Measurements from ENCODE around the gene CDON.

The CDON gene, protein sequence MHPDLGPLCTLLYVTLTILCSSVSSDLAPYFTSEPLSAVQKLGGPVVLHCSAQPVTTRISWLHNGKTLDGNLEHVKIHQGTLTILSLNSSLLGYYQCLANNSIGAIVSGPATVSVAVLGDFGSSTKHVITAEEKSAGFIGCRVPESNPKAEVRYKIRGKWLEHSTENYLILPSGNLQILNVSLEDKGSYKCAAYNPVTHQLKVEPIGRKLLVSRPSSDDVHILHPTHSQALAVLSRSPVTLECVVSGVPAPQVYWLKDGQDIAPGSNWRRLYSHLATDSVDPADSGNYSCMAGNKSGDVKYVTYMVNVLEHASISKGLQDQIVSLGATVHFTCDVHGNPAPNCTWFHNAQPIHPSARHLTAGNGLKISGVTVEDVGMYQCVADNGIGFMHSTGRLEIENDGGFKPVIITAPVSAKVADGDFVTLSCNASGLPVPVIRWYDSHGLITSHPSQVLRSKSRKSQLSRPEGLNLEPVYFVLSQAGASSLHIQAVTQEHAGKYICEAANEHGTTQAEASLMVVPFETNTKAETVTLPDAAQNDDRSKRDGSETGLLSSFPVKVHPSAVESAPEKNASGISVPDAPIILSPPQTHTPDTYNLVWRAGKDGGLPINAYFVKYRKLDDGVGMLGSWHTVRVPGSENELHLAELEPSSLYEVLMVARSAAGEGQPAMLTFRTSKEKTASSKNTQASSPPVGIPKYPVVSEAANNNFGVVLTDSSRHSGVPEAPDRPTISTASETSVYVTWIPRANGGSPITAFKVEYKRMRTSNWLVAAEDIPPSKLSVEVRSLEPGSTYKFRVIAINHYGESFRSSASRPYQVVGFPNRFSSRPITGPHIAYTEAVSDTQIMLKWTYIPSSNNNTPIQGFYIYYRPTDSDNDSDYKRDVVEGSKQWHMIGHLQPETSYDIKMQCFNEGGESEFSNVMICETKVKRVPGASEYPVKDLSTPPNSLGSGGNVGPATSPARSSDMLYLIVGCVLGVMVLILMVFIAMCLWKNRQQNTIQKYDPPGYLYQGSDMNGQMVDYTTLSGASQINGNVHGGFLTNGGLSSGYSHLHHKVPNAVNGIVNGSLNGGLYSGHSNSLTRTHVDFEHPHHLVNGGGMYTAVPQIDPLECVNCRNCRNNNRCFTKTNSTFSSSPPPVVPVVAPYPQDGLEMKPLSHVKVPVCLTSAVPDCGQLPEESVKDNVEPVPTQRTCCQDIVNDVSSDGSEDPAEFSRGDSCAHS (N-terminal part only)

GRCh38 chr11:126062679-126063506, at the start of gene CDON:
Gene CDON (minus strand): TSS chr11:126062866. CDS start chr11:126023476, 39,390 bp downstream.
- DNase-seq, result peak; percentile 49 to 73

DNA sequence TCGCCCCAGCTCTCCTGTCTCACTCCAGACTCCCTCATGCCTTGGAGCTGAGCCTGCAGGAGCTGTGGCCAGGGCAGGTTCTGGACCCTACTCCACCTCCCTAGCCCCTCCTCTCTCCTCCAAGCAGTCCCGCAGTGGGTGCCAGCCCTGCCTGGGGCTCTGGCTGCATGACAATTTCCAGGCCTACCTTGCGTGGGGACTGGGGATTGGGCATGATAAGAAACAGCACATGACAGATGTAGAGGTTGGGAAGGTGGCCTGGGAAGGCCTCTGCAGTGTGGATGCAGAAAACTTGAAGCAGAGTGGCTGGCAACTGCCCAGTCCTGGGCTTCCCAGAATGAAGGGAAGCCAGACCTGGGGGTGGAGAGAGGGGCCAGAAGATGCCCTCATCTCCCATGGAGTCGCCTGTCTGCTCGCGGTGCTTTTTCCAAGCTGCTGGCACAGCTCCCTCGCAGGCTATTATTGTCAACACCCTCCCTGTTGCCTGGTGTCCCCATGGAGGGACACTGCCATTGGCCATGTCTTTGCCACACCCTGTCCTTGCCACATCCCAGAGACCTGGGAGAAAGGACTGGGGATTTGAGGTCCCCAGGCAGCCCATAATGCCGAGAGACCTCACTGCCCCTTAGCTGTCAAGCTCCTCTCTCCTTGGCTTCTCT, 48.9 kb upstream of the CDON start:
- DNase-seq, result no peak

DNA sequence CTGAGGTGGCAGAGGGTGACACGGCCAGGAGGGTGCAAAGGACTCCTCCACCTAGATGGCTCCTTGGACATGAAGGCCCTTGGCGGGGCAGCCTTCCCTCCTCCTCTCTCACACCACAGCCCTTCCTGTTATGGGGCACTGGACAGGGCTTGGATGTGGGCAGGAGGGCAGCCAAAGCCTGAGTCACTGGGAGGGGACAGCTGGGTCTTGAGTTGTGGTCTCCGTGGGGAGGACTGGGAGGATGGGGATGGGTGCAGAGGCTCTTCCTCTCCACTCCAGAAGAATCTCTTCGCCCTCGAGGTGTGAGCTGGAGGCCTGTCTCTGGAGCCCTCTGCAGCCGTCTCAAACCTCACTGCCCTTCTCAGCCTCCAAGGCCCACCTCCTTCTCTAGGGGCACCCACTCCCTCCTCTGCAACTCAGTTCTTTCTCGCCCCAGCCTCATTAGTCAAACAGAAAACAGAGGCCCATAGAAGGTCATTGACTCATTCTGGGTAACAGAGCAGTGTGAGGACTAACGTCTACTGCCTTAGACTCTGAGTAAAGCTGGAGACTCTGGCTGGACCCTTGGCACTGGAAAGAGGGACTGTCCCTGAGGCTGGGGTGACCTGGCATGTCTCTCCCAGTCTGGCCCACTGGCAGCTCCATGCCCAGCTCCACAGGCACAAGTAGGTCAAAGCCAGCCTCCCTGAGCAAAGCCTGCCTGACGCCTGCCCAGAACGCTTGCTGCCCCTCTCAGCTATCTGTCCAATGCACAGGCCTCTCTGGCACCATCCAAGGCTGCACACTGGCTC, 47.5 kb upstream of the CDON start:
- no peak for DNase-seq

DNA sequence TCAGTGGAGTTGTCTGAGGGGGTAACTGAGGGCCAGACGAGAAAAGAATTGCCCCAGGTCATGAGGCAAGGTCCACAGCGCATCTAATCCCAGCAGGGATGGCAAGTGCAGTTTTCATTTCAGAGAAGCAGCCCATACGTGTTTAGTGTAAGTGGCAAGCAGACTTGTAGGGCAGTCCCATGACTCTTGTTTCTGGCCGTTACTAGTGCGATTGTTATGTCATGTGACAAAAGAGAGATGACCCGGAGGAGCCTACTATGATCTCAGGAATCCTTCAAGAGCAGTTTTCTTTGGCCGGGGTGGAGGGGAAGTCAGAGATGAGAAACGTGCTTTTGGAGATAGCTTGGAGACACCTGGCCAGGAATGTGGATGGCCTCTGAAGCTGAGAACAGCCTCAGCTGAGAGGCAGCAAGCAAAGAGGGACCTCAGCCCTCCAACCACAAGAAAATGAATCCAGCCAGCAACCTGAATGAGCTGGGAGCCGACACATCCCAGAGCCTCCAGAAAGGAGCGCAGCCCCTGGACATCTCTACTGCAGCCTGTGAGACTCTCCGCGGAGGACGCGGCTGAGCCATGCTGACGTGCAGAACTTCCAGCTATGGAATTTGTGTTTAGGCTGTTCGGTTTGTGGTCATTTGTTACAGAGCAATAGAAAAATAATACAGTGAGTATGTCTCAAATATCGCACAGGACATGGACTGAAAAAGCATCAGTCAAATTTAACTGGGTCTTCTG, 44.1 kb upstream of the CDON start:
- DNase-seq, result no peak

DNA sequence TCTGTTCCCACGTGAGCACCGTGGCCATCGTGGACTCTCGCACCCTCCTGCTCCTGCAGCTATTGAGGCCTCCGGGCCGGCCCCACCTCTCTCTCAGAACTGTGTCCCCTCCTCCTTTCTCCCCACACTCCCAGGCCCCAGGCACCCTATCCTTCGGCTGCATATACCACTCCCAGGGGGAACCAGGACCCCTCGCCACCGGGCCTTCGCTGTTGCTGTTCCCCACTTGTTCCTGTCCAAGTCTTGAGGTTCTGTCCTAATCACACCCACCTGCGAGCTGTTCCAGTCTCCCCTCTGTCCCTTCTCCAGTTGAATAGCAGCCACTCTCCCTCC, 43.0 kb upstream of the CDON start:
- DNase-seq, result no peak

DNA sequence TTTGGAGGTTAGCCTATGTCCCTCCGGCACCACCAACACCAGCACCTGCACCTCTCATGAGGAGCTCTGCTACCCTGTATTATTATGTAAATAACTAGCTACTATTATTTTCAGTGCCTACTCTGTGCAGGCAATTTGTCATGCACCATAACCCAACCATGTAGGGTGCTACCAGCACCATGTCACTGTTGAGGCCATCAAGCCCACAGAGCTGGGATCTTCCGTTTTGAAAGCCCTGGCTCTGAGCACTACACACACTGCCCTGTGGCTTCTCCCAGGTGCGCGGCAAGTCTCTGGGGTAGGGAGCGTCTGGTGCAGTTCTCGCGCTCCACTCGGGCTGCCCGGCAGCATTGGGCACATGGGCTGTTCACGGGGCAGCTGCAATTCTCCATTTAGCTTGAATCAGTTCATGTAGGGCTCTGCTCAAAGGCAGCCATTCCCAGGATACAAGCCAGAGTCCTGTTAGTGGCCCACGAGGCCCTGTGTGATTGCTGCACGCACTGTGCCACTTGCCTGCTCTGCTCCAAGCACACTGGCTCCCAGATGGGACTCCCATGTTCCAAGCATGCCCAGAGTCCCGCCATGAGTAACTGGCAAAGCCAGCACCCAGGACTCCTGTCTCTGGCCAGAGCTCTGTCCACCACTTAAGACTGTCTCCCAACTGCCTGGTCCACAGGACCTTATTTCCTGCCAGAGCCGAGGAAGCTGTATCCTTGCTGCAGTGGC, 42.5 kb upstream of the CDON start:
- no peak for DNase-seq

- DNase-seq, result no peak
These were observed 41.8 kb upstream of the CDON start for GRCh38 chr11:126104420-126104819.

GRCh38 chr11:126103150-126103549, 40.5 kb upstream of the CDON start:
- DNase-seq, result no peak

- no peak for DNase-seq
These were observed 39.8 kb upstream of the CDON start for GRCh38 chr11:126102436-126102981.

DNA sequence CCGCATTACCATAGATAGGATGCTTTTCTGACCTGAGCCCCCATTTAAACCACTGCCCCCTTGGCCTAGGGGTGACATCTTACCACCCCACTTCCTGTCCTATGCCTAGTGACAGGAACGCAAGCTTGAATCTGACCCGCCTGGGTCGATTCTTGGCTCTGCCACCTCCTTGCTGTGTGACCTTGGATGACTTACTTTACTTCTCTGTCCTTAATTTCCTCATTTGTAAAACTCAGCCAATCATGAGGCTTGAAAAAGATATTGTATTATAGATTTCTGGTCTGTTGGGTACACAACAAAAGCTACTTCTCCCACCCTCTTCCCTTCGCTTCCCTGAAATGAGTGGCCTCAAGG, 39.2 kb upstream of the CDON start:
- no peak for DNase-seq

DNA sequence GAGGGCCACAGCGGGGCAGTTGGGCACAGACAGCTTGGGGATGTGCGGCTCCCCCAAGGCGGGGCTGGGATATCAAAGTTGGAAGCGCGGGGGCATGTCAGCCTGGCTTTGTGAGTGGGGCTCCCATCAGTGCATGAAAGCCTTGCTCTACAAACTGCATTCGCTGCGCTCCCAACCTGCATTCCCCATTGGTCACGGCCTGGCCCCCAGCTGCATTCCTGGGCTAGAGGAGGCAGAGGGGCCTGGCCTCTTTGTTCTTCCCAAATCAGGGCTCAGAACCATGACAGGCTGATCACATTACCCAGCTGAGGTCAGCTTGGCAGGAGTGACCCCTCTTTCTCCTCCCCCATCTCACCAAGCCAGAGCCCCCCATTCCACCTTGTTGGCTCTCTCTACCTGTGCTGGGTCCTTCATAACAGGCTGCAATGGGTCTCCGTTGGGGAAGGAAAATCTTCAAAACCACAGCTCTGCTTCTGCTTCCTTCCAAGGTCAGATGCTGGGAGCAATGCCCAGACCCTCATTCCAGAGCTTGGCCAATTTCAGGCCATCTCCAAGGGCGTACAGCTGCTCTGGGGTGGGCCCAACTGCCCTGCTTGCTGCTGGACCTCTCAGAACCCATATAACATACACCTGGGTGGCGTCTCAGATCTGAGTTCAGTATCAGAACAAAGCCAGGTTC, 38.7 kb upstream of the CDON start:
- no peak for DNase-seq

DNA sequence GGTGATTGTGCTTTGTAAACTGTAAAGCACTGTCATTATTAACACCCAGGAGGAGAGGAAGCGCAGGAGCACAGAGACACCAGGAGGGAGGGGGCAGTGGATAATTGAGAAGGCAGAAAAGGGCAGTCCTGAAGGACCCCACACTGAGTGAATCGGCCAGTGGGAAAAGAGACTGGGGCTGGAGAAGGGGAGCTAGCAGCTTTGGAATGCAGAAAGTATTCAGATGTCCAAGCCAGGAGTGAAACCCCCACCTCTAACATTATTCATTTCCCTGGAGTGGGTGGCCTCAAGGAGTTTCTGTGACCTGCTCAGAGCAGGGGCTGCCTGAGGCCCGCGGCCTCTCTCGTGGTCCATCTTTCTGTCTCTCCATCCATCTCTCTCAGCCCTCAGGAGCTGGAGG, 38.0 kb upstream of the CDON start:
- no peak for DNase-seq

DNA sequence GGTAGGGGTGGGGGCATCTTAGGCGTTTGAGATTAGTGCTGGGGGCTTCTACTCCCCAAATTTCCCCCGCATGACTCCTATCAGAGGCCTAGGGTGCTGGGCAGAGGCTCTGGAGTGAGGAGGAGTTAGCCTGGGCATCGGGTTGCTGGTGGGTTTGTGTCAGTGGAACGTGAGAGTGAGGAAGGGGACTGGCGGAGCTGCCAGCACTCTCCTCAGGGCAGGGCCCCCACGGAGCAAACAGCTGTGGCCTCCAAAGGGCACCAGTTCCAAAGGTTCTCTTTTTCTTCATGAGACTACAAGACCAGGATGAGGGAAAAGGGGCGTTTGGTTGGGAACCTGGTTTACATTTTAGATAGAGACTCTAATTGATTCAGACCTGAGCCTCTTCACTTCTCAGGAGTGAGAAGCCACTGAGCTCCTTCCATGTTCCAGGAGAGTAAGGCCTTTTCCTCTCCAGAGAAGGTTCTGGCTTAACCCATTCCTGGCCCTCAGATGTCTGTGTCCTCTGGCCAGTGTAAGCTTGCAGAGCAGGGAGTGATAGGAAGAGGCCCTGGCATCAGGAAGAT, 35.6 kb upstream of the CDON start:
- no peak for DNase-seq

GRCh38 chr11:126095745-126096144, 33.1 kb upstream of the CDON start:
- DNase-seq, result no peak

DNA sequence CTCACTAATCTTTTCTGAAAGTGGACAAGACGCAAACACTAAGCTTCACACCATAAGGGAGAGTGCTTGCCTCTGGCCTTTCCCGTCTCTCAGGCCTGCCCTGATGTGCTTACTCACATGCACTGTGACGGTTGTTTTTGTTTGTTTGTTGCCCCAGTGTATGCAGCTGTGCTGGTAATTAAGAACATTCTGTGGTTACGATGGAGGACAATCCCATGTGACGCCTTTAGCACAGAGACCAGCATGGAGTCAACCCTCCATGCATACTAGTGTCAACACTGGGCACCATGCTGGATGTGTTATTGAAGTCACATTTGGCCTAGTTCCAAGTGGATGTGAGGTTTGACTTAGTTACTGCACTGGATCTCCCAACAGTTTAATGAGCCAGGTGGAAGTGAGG, 27.8 kb upstream of the CDON start:
- no peak for DNase-seq

DNA sequence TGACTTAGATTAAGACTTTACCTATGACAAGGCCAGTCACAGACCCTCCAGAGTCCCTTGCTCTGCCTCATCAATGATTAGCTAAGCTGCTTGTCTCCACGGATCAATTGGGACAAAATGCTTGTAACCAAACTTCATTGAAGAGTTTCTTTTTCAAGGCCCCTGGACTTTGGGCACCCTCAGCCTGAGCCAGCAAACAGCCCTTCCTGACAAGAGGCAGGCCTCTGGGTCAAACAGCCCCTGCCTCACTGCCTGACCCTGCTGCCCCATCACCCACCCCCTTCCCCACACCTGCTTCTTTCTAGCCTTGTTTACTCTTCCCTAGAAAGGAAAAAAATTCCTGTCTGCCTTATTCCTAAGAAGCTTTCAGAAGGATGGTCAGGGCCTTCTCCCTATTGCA, 26.3 kb upstream of the CDON start:
- no peak for DNase-seq

GRCh38 chr11:126086248-126086647, 23.6 kb upstream of the CDON start:
- DNase-seq, result no peak

- no peak for DNase-seq
These were observed 21.9 kb upstream of the CDON start for GRCh38 chr11:126084608-126084912.
